GM21825 (cell line): ENCODE data around the gene CHST9.
"Not testable (repeated sequence)": the region's sequence is repeated elsewhere in the genome, so short reads cannot be mapped to it uniquely, and the experiment has no call there.

Source experiments
- ATAC-seq: cut with Tn5 transposase; IDR thresholded peaks from one replicate; pipeline ENCODE4 v1.9.1; 2021; ENCODE audit warnings: mild to moderate bottlenecking, moderate library complexity; ENCODE audit not compliant: unreplicated experiment

The CHST9 gene

GRCh38 chr18:27175245-27175644, 9.9 kb downstream of the CHST9 start:
- ATAC-seq = no peak

GRCh38 chr18:27171993-27172392, 13.1 kb downstream of the CHST9 start:
- ATAC-seq = no peak

GRCh38 chr18:27165412-27165811, 19.7 kb downstream of the CHST9 start:
- ATAC-seq = no peak

DNA sequence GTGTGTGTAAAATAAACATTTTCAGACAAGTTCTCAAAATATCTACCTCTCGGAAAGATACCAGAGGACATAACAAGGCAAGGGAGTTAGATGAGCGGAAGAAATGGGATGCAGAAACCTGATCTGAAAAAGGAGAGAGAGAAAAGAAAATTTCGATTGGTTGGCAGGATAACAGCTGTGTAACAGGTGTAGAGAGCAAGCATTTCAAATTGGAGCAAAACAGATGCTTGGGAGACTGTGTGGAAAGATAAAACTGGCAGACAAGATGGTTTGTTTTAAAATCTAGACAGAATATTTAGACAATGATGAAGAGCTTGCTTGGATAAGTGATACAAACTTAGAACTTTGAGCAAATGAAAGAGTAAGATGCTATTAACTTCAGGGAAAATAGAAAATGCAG, 20.2 kb downstream of the CHST9 start:
- ATAC-seq = no peak

- ATAC-seq = not testable (repeated sequence)
Observed at GRCh38 chr18:27163197-27163716, 21.9 kb downstream of the CHST9 start.

- not testable (repeated sequence) for ATAC-seq
Observed at GRCh38 chr18:27149240-27149639, 35.9 kb downstream of the CHST9 start.

DNA sequence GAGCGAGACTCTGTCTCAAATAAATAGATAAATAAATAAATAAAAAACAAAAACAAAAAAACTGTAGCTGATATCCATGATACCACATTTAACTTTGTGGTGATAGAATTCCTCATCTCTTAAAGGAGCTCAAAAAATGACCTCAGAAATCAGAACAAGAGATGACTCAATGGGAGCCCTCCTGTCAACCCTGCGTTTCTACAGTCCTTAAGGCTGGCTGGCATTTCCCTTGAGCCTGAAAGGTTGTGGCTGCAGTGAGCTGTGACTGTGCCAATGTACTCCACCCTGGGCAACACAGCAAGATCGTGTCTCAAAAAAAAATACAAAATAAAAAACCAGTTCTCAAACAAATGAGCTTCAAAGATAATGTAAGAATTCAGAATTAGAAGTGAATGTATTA, 40.4 kb downstream of the CHST9 start:
- ATAC-seq = no peak

DNA sequence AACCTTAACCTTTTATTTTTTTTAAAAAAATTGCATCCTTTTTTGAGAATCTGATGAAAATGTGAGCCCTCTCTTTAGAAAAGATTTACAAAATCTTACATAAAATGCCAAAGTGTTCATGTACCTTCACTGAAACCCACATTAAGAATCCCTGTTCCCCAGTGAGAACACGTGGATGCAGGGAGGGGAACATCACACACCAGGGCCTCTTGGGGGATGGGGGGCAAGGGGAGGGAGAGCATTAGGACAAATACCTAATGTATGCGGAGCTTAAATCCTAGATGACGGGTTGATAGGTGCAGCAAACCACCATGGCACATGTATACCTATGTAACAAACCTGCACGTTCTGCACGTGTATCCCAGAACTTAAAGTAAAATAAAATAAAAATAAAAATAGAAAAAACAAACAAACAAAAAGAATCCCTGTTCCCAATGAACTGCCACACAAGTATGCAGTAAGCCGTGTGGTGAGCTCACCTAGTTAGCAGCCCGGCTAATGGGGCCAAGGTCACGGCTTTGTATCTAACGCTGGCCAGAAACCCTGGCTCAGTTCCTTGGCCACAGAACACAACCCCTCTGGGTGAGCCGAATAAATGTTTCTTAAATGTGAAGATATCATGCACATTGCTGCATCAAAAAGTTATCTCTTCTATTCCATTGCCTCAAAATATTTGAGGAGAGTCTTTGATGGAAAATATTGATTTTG, 41.4 kb downstream of the CHST9 start:
- ATAC-seq = no peak

DNA sequence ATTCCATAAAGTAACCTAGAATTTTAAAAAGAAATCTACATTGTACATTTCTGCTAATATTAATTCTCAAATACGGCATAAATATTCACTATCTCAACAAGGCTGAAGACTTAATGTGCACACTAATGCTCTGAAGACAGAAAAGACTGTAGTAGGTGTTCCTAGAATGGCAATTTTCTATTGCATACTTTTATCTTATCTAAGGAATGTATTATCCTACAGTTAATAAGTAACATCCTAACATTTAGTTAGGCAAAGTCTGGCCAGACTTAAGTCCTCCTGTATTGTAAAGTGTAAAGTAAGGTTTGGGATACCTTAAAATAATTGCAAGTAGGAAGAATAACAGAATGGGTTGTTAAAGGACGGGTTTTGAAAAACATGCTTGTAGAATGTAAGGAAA, 42.2 kb downstream of the CHST9 start:
- ATAC-seq = no peak

DNA sequence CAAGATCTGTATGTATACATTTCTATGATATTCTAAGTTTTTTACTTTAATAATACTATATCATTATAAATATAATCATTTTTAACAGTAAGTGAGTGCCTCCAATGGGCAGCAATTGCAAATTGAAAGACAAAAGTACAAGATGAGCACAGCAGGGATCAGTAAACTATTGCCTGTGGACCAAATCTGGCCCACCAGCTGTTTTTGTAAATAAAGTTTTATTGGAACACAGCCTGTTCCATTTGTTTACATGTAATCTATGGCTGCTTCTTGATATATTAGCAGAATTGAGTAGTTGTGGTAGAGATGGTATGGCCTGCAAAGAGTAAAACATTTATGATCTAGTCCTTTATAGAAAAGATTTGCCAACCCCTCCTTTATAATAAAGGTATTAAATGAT, 43.2 kb downstream of the CHST9 start:
- ATAC-seq = no peak

DNA sequence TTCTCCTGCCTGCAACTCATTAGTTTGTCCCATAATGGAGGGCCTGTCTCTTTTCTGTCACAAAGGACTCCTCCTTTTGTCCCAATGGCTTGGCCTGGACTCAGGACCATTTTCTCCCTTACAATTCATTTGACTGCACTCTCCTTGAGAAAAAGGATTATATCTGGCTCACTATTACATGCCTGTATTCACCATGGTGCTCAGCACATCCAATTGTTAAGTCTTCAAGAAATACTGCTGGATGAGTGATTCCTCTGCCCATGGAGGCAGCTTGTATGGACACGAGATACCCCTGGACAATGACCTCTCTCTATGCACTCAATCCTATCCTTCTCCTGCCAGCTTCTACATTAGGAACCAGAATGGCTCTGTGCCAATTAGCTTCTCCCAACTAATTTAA, 47.0 kb downstream of the CHST9 start:
- no peak for ATAC-seq

- no peak for ATAC-seq
Observed at GRCh38 chr18:27136208-27136535, 48.9 kb downstream of the CHST9 start.

DNA sequence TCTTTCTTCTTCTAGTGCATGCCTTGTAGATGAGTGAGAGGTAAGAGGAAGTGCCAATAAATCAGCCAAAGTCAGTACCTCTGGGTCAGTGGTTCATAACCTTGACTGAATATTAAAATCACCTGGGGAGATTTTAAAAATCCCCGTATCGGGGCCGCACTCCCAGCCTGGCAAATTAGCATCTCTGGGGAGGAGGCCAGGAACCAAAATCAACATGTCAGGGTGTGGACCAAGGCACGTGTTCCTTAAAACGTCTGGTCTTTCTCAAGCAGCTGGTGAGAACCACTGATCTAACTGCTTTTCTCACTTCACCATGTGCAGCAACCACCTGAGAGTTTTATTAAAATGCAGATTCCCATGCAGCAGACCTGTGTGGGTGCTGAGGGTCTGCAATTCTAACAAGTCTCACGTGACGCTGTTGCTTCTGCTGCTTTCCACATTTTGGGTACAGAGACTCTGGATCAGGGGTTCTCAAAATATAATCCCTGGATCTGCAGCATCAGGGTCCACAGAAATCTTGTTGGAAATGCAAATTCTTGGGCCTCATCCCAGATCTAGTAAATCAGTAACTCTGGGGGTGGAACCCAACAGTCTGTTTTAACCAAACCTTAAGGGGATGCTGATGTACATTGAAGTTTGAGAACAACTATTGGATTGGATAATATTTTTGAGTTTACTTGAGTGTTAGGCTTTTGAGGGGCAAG, 49.5 kb downstream of the CHST9 start:
- no peak for ATAC-seq

DNA sequence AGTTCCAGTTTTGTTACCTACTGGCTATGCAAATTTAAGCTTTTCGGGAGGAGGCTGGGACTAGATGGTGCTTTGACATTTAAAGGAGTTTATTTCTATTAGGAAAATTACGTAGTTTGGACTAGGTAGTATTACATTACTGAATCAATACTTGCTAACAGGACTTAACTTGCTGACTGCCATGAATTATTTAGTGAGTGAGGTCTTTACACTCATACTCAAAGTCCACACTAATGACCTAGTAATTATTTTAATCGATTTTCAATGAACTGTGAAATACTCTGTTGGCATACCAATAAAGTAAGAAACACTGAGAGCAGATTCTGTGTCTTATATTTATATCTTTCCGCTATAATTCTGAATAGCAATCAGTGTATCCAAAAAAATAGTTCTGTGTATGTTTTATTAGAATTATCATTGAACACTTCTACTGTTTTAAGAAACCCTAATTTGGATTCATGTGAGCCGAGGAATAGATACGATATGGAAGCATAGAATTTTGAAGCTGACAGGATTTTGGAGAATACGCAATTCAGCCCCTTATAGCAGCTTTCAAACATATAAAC, 55.0 kb downstream of the CHST9 start:
- no peak for ATAC-seq

- ATAC-seq = no peak
Observed at GRCh38 chr18:27124196-27124595, 60.9 kb downstream of the CHST9 start.

DNA sequence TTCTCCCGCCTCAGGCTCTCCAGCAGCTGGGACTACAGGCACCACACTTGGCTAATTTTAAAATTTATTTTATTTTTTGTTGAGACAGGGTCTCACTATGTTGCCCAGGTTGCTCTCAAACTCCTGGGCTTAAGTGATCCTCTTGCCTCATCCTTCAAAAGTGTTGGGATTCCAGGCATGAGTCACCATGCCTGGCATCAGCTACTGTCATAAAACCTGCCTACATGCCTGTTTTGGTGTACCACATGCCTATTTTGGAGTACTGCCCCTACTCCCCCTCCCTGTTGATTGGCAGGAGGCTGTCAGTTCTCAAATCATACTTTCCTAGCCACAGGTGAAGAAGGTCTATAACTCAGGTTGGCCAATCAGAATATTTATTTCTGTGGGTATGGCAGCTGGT, 64.0 kb downstream of the CHST9 start:
- ATAC-seq = no peak

DNA sequence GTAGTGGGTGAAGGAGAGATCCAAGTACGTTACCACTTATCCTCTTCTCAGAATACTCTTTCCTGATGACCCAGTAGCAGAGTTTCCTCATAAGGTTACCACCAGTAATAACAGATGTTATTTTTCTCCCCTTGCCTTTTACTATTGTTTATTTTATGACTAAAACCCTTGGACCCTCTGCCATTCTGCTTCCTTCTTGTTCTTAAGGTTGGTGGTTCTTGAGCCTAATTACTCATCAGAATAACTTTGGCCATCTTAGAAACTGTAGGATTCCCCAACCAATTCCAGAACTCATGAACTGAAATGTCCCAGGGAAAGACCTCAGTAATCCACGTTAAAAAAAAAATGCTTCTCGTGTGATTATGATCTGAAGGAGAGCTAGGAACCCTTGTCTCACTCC, 64.9 kb downstream of the CHST9 start:
- no peak for ATAC-seq

DNA sequence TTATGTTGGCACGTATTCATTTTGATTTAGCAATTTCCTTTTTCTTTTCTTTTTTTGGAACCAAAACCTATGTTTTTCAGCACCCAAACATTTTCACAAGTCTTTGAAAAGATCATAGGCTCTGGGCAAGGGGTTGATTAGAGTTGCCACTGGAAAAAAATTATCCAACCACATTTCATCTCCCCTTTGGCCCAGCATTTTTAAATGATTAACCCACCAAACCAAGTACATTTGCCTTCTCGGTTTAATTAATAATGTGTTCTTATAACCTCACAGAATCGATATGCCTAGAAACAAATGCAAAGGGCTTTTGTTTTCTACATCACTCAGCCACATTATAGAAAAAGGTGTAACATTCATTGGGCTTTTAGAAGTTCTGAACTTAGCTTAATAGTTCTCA, 66.1 kb downstream of the CHST9 start:
- no peak for ATAC-seq

GRCh38 chr18:27114842-27115241, 70.3 kb downstream of the CHST9 start:
- no peak for ATAC-seq

- no peak for ATAC-seq
Observed at GRCh38 chr18:27113358-27113757, 71.8 kb downstream of the CHST9 start.

GRCh38 chr18:27110319-27110718, 74.8 kb downstream of the CHST9 start:
- no peak for ATAC-seq

DNA sequence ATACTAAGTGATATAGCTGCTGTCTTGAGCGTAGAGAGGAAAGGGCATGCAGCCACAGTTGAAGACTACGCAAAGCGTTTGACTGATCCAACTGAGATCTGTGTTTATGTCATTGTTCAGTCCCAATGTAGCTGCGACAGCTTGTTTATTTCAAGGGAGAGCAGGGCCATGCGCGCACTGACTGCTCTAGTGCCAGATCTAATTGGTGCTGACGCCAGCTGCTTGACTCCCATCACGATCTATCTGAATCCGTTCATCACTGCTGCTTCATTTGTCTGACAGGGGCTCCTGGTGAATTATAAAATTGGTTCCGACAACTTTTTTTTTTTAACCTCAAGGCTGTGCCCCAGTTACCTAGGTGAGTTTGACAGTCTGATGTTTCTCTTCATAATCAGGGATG, 75.7 kb downstream of the CHST9 start:
- ATAC-seq = no peak
